NT2/D1 (cell line): ENCODE results near the gene C1orf174.

Source experiments
- YY1 ChIP-seq: IDR thresholded peaks from 2 replicates; pipeline ENCODE4 v1.6.1; 2011; ENCODE audit not compliant: insufficient read length, insufficient read depth
- ZNF274 ChIP-seq: IDR thresholded peaks from 2 replicates; pipeline ENCODE4 v1.6.1; 2011; ENCODE audit warnings: mild to moderate bottlenecking, low read depth, low read length

DNA sequence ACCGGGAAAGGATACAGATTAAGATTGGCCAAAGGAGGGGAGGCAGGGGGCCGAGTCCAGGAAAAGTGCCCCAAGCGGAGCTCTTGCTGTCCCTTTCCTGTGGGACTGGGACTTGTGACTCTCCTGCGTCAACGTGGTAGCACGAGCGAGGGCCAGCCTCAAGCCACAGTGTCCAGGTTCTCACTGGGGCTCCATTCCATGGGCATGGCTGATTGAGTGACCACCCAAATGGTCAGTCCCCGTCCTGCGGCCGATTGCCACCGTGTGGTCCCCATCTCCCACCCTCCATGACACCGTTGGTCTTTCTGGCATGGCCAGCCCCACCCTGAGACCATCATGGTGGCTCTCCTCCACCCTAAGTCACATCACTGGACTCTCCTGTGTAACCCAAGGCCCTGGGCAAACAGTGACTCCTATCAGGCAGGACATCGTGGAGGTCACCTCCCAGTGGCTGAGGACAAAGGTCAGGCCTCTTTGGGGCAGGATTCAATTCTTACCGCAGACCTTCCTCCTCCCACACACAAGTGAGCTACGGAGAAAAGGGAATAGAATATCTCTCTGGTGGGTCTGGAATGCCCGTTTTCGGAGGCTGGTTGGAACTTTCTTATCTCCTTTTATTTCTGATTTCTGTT is 8.9 kb upstream of the C1orf174 start:
- no peak for TF ChIP-seq ZNF274
- no peak for TF ChIP-seq YY1
